GM20431 (cell line): ENCODE data around the gene NFASC.

Experiments used
- in situ Hi-C: fragments of 300-500 bp; cut with MseI, MboI; formaldehyde crosslinking; loops from one replicate; pipeline ENCODE4 v1.15.0; 2020; ENCODE audit warnings: low sequenced_read_pairs; ENCODE audit not compliant: unreplicated experiment

Gene NFASC

DNA sequence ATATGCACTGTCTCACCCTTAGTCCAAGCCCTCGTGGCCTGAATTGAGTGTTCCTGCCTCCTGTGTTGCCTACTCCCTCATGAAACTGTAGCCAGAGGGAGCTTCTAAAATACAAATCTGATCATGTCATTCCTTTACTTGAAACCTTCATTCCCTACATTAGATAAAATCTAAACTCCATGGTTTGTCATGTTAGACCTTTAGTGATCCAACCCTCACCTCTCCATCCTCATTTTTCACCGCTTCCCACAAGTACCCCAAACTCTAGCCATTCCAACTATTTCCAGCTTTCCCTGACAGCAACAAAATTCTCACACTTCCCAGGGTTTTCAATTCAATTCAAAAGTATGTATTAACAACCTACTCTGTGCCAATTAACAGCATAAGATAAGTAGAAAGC, 154.0 kb downstream of the NFASC start:
- in situ Hi-C loops: no loop called here

DNA sequence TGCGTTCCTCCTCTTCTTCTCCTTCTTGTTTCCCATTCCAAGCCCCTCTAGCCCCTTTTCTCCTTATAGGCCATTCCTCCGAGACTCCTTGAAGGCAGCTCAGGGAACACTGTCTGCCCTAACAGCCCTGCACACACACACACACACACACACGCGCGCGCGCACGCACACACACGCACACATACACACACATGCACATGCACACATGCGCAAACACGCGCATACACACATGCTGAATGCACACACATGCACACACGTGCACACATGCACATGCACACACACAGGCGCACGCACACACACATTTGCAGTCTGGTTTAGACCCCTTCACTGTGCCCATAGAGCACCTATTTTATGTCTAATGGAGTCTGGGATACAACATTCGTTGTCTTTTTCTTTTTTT, 154.6 kb downstream of the NFASC start:
- in situ Hi-C loops: no loop called here

GRCh38 chr1:205026181-205026580, 155.5 kb downstream of the NFASC start:
- in situ Hi-C loops: no loop called here

GRCh38 chr1:205028390-205028789, 157.7 kb downstream of the NFASC start:
- in situ Hi-C loops: no loop called here

DNA sequence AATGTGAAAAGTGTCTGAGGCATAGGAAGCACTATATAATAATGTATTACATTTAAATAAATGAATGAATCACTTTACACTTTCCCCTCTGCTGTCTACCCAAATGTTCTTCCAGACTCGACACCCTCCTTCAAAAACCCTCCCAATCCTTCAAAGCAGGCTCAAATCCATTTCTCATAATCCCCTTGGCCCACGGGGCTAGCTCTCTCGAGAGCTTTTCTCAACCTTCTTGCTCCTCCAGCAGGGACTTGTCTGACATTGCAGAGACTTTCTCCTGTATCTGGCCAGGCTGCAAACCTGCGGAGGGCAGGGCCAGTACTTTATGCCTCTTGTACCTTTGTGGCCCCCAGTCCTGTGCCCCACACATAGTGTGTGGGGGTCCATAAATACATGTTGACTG, 158.3 kb downstream of the NFASC start:
- in situ Hi-C loops: no loop called here

DNA sequence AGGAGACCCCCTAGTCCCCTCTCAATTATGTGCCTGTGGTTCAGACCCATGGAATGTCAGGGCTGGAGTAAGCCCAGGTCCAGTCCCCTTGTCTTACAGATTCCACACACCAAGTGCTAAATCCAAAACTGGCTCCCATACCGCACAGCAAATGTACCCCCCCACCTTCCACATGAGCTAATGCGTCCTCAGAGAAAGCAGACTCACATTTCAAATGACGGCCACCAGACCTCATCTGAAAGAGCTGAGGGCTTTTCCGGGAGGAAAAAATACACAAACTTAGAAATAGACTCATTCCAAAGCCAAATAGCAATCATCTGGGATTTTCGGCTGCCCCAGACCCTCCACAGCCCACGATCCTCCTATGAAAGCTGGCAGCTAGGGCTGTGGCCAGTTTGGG, 159.6 kb downstream of the NFASC start:
- in situ Hi-C loops: no loop called here

- in situ Hi-C loops: no loop called here
Observed at GRCh38 chr1:205030896-205031295, 160.2 kb downstream of the NFASC start.

- in situ Hi-C loops: no loop called here
Observed at GRCh38 chr1:205032508-205032907, 161.8 kb downstream of the NFASC start.

- in situ Hi-C loops: no loop called here
Observed at GRCh38 chr1:205037539-205037938, 166.9 kb downstream of the NFASC start.

GRCh38 chr1:205038132-205038786, 167.6 kb downstream of the NFASC start:
- in situ Hi-C loops: no loop called here

- in situ Hi-C loops: no loop called here
Observed at GRCh38 chr1:205041001-205041715, 170.5 kb downstream of the NFASC start.

GRCh38 chr1:205041998-205042910, 171.6 kb downstream of the NFASC start:
- in situ Hi-C loops: no loop called here

DNA sequence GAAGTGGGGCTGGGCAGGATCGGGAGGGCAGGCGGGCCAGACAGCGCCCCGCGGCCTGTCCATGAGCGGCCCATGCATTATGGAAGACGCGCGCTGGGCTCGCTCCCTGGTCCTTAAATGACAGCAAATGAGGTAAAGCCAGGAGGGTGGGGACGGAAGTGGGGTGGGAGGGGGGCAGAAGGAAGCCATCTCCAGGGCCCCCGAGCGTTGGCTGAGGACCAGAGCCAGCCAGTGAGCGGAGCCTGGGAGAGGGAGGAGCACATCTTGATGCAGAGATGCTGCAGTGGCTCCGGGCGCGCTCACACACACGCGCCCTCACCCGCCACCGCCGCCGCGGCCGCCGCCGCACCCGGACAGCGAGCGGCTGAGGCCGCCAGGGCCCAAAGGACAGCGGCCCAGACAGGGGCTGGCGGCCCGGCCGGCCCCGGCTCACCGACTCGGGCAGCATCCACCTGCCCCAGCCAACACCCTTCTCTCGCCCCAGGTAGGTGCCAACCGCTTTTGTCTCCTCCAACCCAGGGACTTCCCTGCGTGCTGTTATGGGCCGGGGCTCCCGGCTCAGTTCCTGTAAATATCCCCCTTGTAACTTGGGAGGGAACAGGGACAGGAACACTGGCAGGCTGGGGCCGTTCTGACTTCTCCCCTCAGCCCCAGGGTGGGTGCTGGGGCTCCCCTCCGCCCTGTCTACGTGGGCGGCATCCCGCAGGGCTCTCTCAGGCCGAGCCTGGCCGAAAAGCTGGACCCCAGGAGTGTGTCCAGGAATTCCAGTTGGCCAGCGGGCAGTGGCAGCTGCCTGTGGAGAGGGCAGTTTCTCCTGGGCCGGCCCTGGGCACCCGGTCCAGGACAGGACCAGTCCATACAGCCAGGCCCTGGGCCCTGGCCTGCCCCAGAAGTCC, 172.5 kb downstream of the NFASC start, which contains the start of gene CNTN2:
CNTN2 (plus strand) TSS at position 302 of the 896 bp plus-strand sequence. CDS start 9,974 bp downstream, outside the sequence.
- in situ Hi-C loops: no loop called here

DNA sequence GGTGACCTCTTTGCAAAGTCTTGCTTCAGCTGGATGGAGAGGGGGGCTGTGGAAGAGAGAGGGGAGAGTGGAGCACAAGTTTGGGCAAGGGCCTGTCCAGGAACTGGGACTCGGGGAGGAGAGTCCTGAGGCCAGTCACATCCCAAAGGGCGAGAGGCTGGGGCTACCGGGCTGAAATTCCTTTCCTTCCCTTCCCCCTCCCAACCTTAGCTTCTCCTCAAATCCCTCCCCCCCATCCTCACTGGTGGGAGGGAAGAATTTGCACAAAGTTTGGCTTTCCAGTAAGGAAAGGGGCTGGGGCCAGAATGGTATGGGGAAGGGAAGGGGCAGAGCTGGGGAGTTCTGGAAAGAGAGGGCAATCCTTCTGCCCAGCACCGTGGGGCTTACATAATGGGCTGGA, 173.2 kb downstream of the NFASC start:
- in situ Hi-C loops: no loop called here

DNA sequence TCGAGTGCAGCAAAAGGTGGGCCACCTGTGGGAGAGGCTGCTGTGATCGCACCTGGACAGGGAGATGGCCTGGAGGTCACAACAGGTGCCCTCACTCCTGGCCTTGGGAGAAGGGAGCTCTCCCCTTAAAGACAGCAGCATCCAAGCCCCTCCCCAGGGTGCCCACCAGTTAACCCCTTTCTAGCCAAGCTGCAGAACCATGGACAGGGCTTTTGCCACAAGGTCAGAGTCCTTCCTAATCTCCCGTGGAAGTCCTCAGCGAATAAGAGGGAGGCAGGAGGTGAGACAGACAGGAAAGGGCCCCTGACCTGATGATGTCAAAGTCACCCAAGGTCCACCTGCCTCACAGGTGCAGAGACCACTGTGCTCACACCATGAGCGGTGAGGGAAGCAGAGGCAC, 174.1 kb downstream of the NFASC start:
- in situ Hi-C loops: no loop called here

- in situ Hi-C loops: no loop called here
Observed at GRCh38 chr1:205045146-205045545, 174.5 kb downstream of the NFASC start.

DNA sequence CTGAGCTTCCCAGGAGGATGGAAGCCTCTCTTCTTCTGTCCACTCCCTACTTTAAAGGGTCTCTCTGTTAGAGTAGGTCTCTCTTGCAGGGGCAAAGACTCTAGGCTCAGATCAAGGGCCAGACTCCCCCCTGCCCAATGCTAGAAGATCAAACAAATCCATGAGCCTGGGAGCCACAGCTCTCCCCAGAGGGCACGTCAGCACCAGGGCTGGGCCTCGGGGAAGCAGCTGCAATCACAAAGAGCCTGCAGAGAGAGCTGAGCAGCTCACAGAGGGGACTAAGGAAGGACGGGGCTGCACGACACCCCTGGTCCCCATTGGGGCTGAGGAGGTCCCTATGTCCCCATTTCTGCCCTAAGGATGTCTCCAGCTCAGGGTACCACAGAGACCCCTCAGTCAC, 176.2 kb downstream of the NFASC start:
- in situ Hi-C loops: no loop called here

DNA sequence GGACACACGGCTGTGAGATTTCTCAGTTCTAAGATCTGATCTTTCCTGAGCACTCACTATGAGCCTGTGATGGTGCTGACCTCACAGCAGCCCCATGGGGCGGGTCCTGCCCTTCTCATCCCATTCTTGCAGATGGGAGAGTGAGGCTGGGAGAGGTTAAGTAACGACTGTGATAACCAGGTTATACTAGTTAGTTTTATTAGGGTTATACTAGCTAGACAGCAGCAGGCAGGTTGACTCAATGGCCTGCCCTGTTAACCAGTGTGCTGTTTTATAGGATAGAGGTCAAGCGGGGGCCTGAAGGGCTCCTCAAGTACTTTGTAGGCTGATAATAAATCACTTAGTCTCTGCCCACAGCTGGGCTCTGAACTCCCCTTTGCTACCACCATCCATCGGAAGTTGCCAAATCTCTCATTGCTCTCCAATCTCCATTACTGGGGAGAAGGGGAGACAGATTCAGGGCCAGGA, 177.1 kb downstream of the NFASC start:
- in situ Hi-C loops: no loop called here

- in situ Hi-C loops: no loop called here
Observed at GRCh38 chr1:205048382-205048781, 177.7 kb downstream of the NFASC start.

GRCh38 chr1:205049479-205049878, 178.8 kb downstream of the NFASC start:
- in situ Hi-C loops: no loop called here
